Panc1 (cell line): ENCODE measurements around the gene KRT76. TPM values are rescaled to one million over a fixed set of nuclear protein-coding genes. Genes with fewer than 3 reads are reported as not detected.

Experiments
- ATAC-seq: fragments of 200-7000 bp; cut with Tn5 transposase; 2 replicates; pipeline ENCODE4 v1.9.1; 2020; ENCODE audit warnings: mild to moderate bottlenecking, moderate library complexity
- BruUV-seq: library from RNA; stranded (reverse); fragments of 400-500 nt; replicated peaks from 2 replicates; lab custom pipeline; 2021; lab: Mats Ljungman, UMichigan
- CTCF ChIA-PET: fragments of 300-600 bp; sonication (Branson Sonifier 250); formaldehyde crosslinking; loops from one replicate; lab custom pipeline; 2022; ENCODE audit warnings: antibody characterized with exemption; lab: Charles Lee
- POLR2A ChIA-PET: fragments of 300-600 bp; sonication (Branson Sonifier 250); formaldehyde crosslinking; loops from one replicate; lab custom pipeline; 2022; ENCODE audit warnings: antibody characterized with exemption; lab: Charles Lee
- DNase-seq: peaks from one replicate; pipeline ENCODE4 v3.0.0-alpha.2; 2010; ENCODE audit warnings: low read depth, low spot score
- H3K27ac ChIP-seq: 2 replicates; pipeline ENCODE4 v1.5.1; 2011; ENCODE audit warnings: mild to moderate bottlenecking, low read length, inconsistent platforms
- H3K27me3 ChIP-seq: fragments of 200-500 bp; sonication (Bioruptor generic); 2 replicates; pipeline ENCODE4 v1.6.0; 2014; ENCODE audit warnings: low read length, inconsistent platforms; ENCODE audit not compliant: control insufficient read depth, insufficient read depth
- H3K36me3 ChIP-seq: fragments of 200-500 bp; sonication (Bioruptor generic); 2 replicates; pipeline ENCODE4 v1.5.1; 2014; ENCODE audit warnings: inconsistent platforms, mild to moderate bottlenecking, low read length, moderate library complexity; ENCODE audit not compliant: control insufficient read depth, insufficient read depth
- H3K4me1 ChIP-seq: 2 replicates; pipeline ENCODE4 v1.5.1; 2011; ENCODE audit warnings: inconsistent platforms, mild to moderate bottlenecking, low read length, moderate library complexity; ENCODE audit not compliant: control insufficient read depth, insufficient read depth
- H3K4me3 ChIP-seq, 2 experiments: 2 replicates each; pipeline ENCODE4 v1.5.1; 2011 to 2012; ENCODE audit warnings: low read depth in 2 of 2, low read length in 2 of 2, mild to moderate bottlenecking in 2 of 2, inconsistent platforms in 1 of 2, moderate library complexity in 1 of 2
- H3K9me3 ChIP-seq: fragments of 200-500 bp; sonication (Bioruptor generic); 2 replicates; pipeline ENCODE4 v1.5.1; 2014; ENCODE audit warnings: low read depth, mild to moderate bottlenecking, inconsistent platforms, low read length, moderate library complexity; ENCODE audit not compliant: control insufficient read depth, insufficient read depth
- POLR2AphosphoS5 ChIP-seq: IDR thresholded peaks from 2 replicates; pipeline ENCODE4 v1.6.1; 2012; ENCODE audit warnings: mild to moderate bottlenecking, low read depth, low read length, moderate library complexity
- SIN3A ChIP-seq: IDR thresholded peaks from 2 replicates; pipeline ENCODE4 v1.6.1; 2012; ENCODE audit warnings: low read depth, mild to moderate bottlenecking, low read length, moderate library complexity, borderline replicate concordance; ENCODE audit not compliant: insufficient read depth
- TCF7L2 ChIP-seq: IDR thresholded peaks from 2 replicates; pipeline ENCODE4 v1.6.1; 2011; ENCODE audit warnings: mild to moderate bottlenecking, low read depth, low read length, inconsistent platforms
- in situ Hi-C: cut with HindIII; loops from 2 replicates; pipeline ENCODE4 v1.10.0; 2016; ENCODE audit warnings: low sequenced_read_pairs, low pct_unique_long_range_greater_than_20kb
- intact Hi-C: fragments of 100-400 bp; cut with micrococcal nuclease; formaldehyde crosslinking; loops from one replicate; pipeline ENCODE4 v1.10.0; 2022; ENCODE audit not compliant: unreplicated experiment
- total RNA-seq: library from RNA; stranded (reverse); gene quantifications from one replicate; pipeline ENCODE4 v1.2.1, GENCODE V29; 2021; ENCODE audit not compliant: unreplicated experiment
- TF ChIP-seq, protein P1 (sequence below), 2 experiments: IDR thresholded peaks; 2 replicates each; pipeline ENCODE4 v1.6.1; 2011 to 2012; ENCODE audit warnings: low read depth in 2 of 2, control low read depth in 1 of 2, low read length in 1 of 2, mild to moderate bottlenecking in 1 of 2, moderate library complexity in 1 of 2; ENCODE audit not compliant: insufficient read depth in 1 of 2
- TF ChIP-seq, protein P2 (sequence below): fragments of 450-650 bp; IDR thresholded peaks from 2 replicates; pipeline ENCODE4 v1.5.1; 2017; ENCODE audit warnings: mild to moderate bottlenecking

KRT76 gene
- total RNA-seq, 1 experiment from 2014 or later, result not detected

DNA sequence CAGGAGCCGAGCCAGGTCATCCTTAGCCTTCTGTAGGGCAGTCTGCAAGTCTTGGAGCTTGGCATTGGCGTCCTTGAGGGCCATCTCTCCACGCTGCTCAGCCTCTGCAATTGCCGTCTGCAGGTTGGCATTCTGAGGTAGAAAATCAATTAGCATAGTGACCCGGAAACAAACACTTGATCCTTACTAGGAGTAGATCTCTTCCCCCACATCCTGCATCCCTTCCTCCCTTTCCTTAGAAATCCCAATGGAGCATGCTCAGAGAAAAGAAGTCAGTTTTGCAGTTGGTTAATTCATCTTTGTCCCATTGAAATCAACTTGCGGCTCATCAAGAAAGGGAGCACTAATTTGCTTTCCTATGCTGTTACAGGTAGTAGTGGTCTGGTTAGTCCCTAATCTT, 6.1 kb downstream of the KRT76 start:
- peaks cover 3% of the 10 kb centered on the region; the same call in 1 of the 2 replicates for H3K27me3 ChIP-seq
- CTCF ChIA-PET, result no interaction called here
- POLR2A ChIA-PET, result no interaction called here

DNA sequence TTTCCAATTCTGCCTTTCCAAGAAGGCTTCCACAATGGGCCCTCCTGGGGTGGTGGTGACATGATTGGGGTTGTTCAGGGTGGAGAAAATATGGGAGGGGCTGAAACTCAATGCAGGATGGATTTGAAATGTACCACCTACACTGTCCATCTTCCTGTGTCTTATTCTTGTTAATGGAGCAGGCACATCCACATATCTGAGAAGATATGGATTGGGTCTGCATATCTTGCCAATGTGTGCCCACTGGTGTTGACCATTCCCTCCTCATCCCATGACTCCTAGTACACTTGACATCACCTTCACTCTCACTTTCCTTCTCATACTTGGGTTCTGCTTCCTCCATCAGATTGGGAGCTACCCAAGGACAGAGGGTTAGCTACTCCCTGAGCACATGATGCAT, 7.2 kb downstream of the KRT76 start:
- no peak overlapping the region for H3K4me3 ChIP-seq
- BruUV-seq, result no TSS peak
- intact Hi-C loops, result no loop called here
- POLR2A ChIA-PET, result no interaction called here
- no peaks in the 10 kb centered on the region for H3K36me3 ChIP-seq
- CTCF ChIA-PET, result no interaction called here
- no peaks in the 10 kb centered on the region for H3K9me3 ChIP-seq
- no peak for DNase-seq
- in situ Hi-C loops, result no loop called here
- no peak overlapping the region for H3K27ac ChIP-seq
- no peak for ATAC-seq
- no peaks in the 10 kb centered on the region for H3K4me1 ChIP-seq
- TF ChIP-seq, protein P1, sequence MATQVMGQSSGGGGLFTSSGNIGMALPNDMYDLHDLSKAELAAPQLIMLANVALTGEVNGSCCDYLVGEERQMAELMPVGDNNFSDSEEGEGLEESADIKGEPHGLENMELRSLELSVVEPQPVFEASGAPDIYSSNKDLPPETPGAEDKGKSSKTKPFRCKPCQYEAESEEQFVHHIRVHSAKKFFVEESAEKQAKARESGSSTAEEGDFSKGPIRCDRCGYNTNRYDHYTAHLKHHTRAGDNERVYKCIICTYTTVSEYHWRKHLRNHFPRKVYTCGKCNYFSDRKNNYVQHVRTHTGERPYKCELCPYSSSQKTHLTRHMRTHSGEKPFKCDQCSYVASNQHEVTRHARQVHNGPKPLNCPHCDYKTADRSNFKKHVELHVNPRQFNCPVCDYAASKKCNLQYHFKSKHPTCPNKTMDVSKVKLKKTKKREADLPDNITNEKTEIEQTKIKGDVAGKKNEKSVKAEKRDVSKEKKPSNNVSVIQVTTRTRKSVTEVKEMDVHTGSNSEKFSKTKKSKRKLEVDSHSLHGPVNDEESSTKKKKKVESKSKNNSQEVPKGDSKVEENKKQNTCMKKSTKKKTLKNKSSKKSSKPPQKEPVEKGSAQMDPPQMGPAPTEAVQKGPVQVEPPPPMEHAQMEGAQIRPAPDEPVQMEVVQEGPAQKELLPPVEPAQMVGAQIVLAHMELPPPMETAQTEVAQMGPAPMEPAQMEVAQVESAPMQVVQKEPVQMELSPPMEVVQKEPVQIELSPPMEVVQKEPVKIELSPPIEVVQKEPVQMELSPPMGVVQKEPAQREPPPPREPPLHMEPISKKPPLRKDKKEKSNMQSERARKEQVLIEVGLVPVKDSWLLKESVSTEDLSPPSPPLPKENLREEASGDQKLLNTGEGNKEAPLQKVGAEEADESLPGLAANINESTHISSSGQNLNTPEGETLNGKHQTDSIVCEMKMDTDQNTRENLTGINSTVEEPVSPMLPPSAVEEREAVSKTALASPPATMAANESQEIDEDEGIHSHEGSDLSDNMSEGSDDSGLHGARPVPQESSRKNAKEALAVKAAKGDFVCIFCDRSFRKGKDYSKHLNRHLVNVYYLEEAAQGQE (IDR thresholded peaks at IDR 0.05; ENCODE audit: insufficient read depth in 1 of 2, low read depth in 2 of 2, low read length in 1 of 2), result no peak
- TF ChIP-seq POLR2AphosphoS5, result no peak
- TF ChIP-seq TCF7L2, result no peak
- TF ChIP-seq, protein P2, sequence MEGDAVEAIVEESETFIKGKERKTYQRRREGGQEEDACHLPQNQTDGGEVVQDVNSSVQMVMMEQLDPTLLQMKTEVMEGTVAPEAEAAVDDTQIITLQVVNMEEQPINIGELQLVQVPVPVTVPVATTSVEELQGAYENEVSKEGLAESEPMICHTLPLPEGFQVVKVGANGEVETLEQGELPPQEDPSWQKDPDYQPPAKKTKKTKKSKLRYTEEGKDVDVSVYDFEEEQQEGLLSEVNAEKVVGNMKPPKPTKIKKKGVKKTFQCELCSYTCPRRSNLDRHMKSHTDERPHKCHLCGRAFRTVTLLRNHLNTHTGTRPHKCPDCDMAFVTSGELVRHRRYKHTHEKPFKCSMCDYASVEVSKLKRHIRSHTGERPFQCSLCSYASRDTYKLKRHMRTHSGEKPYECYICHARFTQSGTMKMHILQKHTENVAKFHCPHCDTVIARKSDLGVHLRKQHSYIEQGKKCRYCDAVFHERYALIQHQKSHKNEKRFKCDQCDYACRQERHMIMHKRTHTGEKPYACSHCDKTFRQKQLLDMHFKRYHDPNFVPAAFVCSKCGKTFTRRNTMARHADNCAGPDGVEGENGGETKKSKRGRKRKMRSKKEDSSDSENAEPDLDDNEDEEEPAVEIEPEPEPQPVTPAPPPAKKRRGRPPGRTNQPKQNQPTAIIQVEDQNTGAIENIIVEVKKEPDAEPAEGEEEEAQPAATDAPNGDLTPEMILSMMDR, result no peak
- TF ChIP-seq SIN3A, result no peak
- peaks cover 3% of the 10 kb centered on the region; the same call in 1 of the 2 replicates for H3K27me3 ChIP-seq

More for the DNA sequence above, 6.1 kb downstream of the KRT76 start:
- BruUV-seq, result no TSS peak
- H3K27ac ChIP-seq, result no peak overlapping the region
- H3K36me3 ChIP-seq, result no peaks in the 10 kb centered on the region
- intact Hi-C loops (no loop called here), in situ Hi-C loops (no loop called here)
- no peak overlapping the region for H3K4me3 ChIP-seq
- ATAC-seq, result no peak
- DNase-seq, result no peak
- H3K4me1 ChIP-seq, result no peaks in the 10 kb centered on the region
- TF ChIP-seq TCF7L2 (no peak), POLR2AphosphoS5 (no peak), SIN3A (no peak)
- TF ChIP-seq, protein P2, result no peak
- TF ChIP-seq, protein P1 (IDR thresholded peaks at IDR 0.05; ENCODE audit: insufficient read depth in 1 of 2, low read depth in 2 of 2, low read length in 1 of 2), result no peak
- H3K9me3 ChIP-seq, result no peaks in the 10 kb centered on the region
